ENCODE measurements around the gene SPPL2C. TPM values are rescaled to one million over a fixed set of nuclear protein-coding genes. Genes with fewer than 3 reads are reported as not detected.
A peak's percentile ranks its signal among the peaks of the same experiment; 100 is the strongest.

Gene SPPL2C
- total and polyA plus RNA-seq, 5 donors from 2014 or later: not detected

DNA sequence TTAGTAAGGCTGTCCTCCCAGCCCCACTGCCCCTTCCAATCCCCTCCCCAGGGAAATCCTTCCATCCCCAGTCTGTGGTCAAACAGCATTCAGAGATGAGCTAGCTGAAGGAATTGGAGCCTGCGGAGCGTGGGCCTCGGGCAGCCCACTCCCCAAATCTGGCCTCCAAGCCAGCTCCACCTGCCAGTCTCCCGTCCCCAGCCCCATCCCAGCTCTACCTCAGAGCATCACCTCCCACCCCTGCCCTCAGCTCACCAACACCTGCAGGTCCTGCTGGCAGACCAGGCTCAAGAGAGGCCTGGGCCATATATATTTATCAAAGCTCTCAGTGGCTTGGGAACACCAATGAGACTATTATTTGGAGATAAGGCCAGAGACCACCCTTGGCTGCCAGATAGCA lies 5.2 kb upstream of the SPPL2C start:
- H3K4me1 ChIP-seq (ENCODE audit: control insufficient read depth, insufficient read depth, low read length, poor library complexity, severe bottlenecking): no peaks in the 10 kb centered on the region
- Mint-ChIP-seq H3K9me3 (no peaks in the 10 kb centered on the region), H3K36me3 (no peaks in the 10 kb centered on the region), H3K27ac (no peak overlapping the region), H3K27me3 (peaks cover 4% of the 10 kb centered on the region), H3K4me1 (no peaks in the 10 kb centered on the region), H3K4me3 (no peak overlapping the region)
- ATAC-seq (ENCODE audit: low read depth in 2 of 2): no peak
- no peak overlapping the region for H3K27ac ChIP-seq (ENCODE audit: insufficient read depth, low read length, poor library complexity, severe bottlenecking)
- no peak for DNase-seq
- H3K36me3 ChIP-seq (ENCODE audit: control insufficient read depth, insufficient read depth, low read length): no peaks in the 10 kb centered on the region
- no peaks in the 10 kb centered on the region for H3K27me3 ChIP-seq (ENCODE audit: control insufficient read depth, insufficient read depth, low read length)
- no peak overlapping the region for H3K4me3 ChIP-seq (ENCODE audit: low read depth, low read length)
- H3K9me3 ChIP-seq (ENCODE audit: control insufficient read depth in 2 of 2, low read length in 2 of 2): no peaks in the 10 kb centered on the region

DNA sequence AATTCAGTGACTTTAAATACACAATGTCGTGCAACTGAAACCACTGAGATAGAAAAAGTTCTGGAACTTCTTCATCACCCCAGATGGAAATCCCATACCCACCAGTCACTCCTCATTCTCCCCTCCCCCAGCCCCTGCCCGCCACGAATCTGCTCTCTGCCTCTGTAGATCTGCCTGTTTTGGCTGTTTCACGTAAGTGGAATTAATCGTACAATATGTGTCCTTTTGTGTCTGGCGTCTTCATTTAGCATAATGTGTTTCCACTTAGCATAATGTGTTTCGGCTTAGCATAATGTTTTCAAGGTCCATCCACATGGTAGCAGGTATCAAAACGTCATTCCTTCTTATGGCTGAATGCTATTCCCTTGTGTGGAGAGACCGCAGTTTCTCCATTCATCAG lies 3.5 kb upstream of the SPPL2C start:
- H3K9me3 ChIP-seq (ENCODE audit: control insufficient read depth in 2 of 2, low read length in 2 of 2): no peaks in the 10 kb centered on the region
- no peaks in the 10 kb centered on the region for H3K36me3 Mint-ChIP-seq
- H3K27ac Mint-ChIP-seq: no peak overlapping the region

DNA sequence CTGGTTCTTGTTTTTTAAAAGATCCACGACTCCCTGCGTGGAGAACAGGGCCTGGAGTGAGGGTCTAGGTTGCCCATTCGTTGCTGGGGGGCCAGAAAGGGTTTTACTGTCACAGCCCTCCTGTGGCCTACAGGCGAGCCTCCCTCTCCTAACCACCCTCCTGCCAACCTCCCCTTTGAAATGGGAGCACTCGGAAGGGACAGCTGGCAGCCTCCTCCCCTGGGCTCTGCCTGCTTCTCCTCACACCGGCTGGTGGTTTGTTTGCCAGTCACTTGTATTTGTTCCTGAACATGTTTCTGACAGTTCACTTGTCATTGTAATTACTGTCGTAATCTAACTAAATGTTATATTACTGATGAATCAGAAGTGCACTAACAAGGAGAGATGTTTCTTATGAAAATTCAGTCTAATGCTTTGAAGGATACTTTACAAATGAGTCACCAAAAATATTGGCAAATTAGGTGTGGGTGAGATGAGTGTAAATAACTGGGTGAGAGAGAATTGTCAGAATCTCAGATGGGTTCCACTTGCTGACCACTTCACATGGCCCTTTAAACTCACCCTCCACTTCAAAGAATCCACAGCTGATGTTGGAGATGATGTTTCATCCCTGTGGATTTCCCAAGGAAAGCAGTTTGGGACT lies 2.7 kb upstream of the SPPL2C start:
- peak overlapping the region in 1 of 3 donors; percentile 14 for H3K27ac Mint-ChIP-seq
- no peaks in the 10 kb centered on the region for H3K9me3 Mint-ChIP-seq

More for the DNA sequence above, 3.5 kb upstream of the SPPL2C start:
- no peaks in the 10 kb centered on the region for H3K36me3 ChIP-seq (ENCODE audit: control insufficient read depth, insufficient read depth, low read length)
- H3K27me3 Mint-ChIP-seq: peaks cover 4% of the 10 kb centered on the region
- no peaks in the 10 kb centered on the region for H3K27me3 ChIP-seq (ENCODE audit: control insufficient read depth, insufficient read depth, low read length)
- no peak overlapping the region for H3K4me3 Mint-ChIP-seq
- H3K27ac ChIP-seq (ENCODE audit: insufficient read depth, low read length, poor library complexity, severe bottlenecking): no peak overlapping the region
- no peak overlapping the region for H3K4me3 ChIP-seq (ENCODE audit: low read depth, low read length)
- ATAC-seq (ENCODE audit: low read depth in 2 of 2): no peak
- H3K4me1 ChIP-seq (ENCODE audit: control insufficient read depth, insufficient read depth, low read length, poor library complexity, severe bottlenecking): no peaks in the 10 kb centered on the region
- H3K4me1 Mint-ChIP-seq: no peaks in the 10 kb centered on the region
- DNase-seq: no peak
- no peaks in the 10 kb centered on the region for H3K9me3 Mint-ChIP-seq

DNA sequence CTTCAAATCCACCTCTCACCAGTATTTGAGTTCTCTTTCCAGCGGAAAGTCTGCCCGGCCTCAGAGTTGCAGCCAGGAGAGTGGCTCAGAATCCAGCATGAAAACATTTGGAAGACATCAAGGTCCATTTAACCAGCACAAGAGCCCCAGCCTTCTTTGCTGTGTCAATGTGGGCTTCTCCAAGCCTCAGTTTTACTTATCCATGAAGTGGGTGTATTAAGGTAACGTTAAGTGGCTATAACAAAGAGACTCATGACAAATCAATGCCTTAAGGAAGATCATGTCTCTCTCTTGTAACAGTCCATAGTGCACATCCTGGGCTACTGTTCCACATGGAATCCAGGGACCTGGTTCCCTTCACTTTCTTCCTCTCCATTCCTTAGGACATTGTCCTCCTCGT lies 959 bp upstream of the SPPL2C start:
- H3K4me1 Mint-ChIP-seq: no peaks in the 10 kb centered on the region
- DNase-seq: no peak
- H3K4me1 ChIP-seq (ENCODE audit: control insufficient read depth, insufficient read depth, low read length, poor library complexity, severe bottlenecking): no peaks in the 10 kb centered on the region
- ATAC-seq (ENCODE audit: low read depth in 2 of 2): no peak
- H3K36me3 ChIP-seq (ENCODE audit: control insufficient read depth, insufficient read depth, low read length): no peaks in the 10 kb centered on the region
- H3K27me3 ChIP-seq (ENCODE audit: control insufficient read depth, insufficient read depth, low read length): no peaks in the 10 kb centered on the region
- H3K27ac Mint-ChIP-seq: no peak overlapping the region
- peaks cover 0 to 3% (median 0%) of the 10 kb centered on the region in 7 donors for H3K9me3 Mint-ChIP-seq
- no peaks in the 10 kb centered on the region for H3K9me3 ChIP-seq (ENCODE audit: control insufficient read depth in 2 of 2, low read length in 2 of 2)
- H3K27ac ChIP-seq (ENCODE audit: insufficient read depth, low read length, poor library complexity, severe bottlenecking): no peak overlapping the region
- no peak overlapping the region for H3K4me3 ChIP-seq (ENCODE audit: low read depth, low read length)
- no peaks in the 10 kb centered on the region for H3K36me3 Mint-ChIP-seq
- peaks cover 4% of the 10 kb centered on the region for H3K27me3 Mint-ChIP-seq
- H3K4me3 Mint-ChIP-seq: no peak overlapping the region

More for the DNA sequence above, 2.7 kb upstream of the SPPL2C start:
- H3K36me3 ChIP-seq (ENCODE audit: control insufficient read depth, insufficient read depth, low read length): no peaks in the 10 kb centered on the region
- H3K27ac ChIP-seq (ENCODE audit: insufficient read depth, low read length, poor library complexity, severe bottlenecking): no peak overlapping the region
- no peaks in the 10 kb centered on the region for H3K4me1 ChIP-seq (ENCODE audit: control insufficient read depth, insufficient read depth, low read length, poor library complexity, severe bottlenecking)
- H3K4me1 Mint-ChIP-seq: no peaks in the 10 kb centered on the region
- H3K27me3 Mint-ChIP-seq: peaks cover 4% of the 10 kb centered on the region
- no peak overlapping the region for H3K4me3 ChIP-seq (ENCODE audit: low read depth, low read length)
- H3K27me3 ChIP-seq (ENCODE audit: control insufficient read depth, insufficient read depth, low read length): no peaks in the 10 kb centered on the region
- H3K36me3 Mint-ChIP-seq: no peaks in the 10 kb centered on the region
- no peak for DNase-seq
- no peaks in the 10 kb centered on the region for H3K9me3 ChIP-seq (ENCODE audit: control insufficient read depth in 2 of 2, low read length in 2 of 2)
- H3K4me3 Mint-ChIP-seq: no peak overlapping the region
- ATAC-seq (ENCODE audit: low read depth in 2 of 2): no peak

GRCh38 chr17:45845376-45846185 lies 900 bp downstream of the SPPL2C start:
- no peak for DNase-seq
- Histone ChIP-seq H3K36me3 (ENCODE audit: control insufficient read depth, insufficient read depth, low read length) (no peaks in the 10 kb centered on the region), H3K4me3 (ENCODE audit: low read depth, low read length) (no peak overlapping the region), H3K9me3 (ENCODE audit: control insufficient read depth in 2 of 2, low read length in 2 of 2) (no peaks in the 10 kb centered on the region), H3K4me1 (ENCODE audit: control insufficient read depth, insufficient read depth, low read length, poor library complexity, severe bottlenecking) (no peaks in the 10 kb centered on the region), H3K27ac (ENCODE audit: insufficient read depth, low read length, poor library complexity, severe bottlenecking) (no peak overlapping the region), H3K27me3 (ENCODE audit: control insufficient read depth, insufficient read depth, low read length) (no peaks in the 10 kb centered on the region)
- ATAC-seq (ENCODE audit: low read depth in 2 of 2): no peak
- Mint-ChIP-seq H3K27me3 (peaks cover under 1% of the 10 kb centered on the region), H3K9me3 (peaks cover 0 to 3% (median 0%) of the 10 kb centered on the region in 7 donors), H3K4me3 (no peak overlapping the region), H3K36me3 (no peaks in the 10 kb centered on the region), H3K4me1 (no peaks in the 10 kb centered on the region), H3K27ac (no peak overlapping the region)

- Mint-ChIP-seq H3K4me1 (no peaks in the 10 kb centered on the region), H3K27ac (no peak overlapping the region), H3K4me3 (peak overlapping the region in 1 of 4 donors; percentile 2), H3K9me3 (peaks cover 0 to 3% (median 0%) of the 10 kb centered on the region in 7 donors), H3K36me3 (no peaks in the 10 kb centered on the region), H3K27me3 (peaks cover 5% of the 10 kb centered on the region)
- H3K4me3 ChIP-seq (ENCODE audit: low read depth, low read length): no peak overlapping the region
- no peaks in the 10 kb centered on the region for H3K9me3 ChIP-seq (ENCODE audit: control insufficient read depth in 2 of 2, low read length in 2 of 2)
- H3K27ac ChIP-seq (ENCODE audit: insufficient read depth, low read length, poor library complexity, severe bottlenecking): no peak overlapping the region
- no peak for ATAC-seq (ENCODE audit: low read depth in 2 of 2)
- H3K36me3 ChIP-seq (ENCODE audit: control insufficient read depth, insufficient read depth, low read length): no peaks in the 10 kb centered on the region
- no peaks in the 10 kb centered on the region for H3K27me3 ChIP-seq (ENCODE audit: control insufficient read depth, insufficient read depth, low read length)
- no peak for DNase-seq
- no peaks in the 10 kb centered on the region for H3K4me1 ChIP-seq (ENCODE audit: control insufficient read depth, insufficient read depth, low read length, poor library complexity, severe bottlenecking)
These were observed 1.5 kb downstream of the SPPL2C start for GRCh38 chr17:45846223-45846622.

DNA sequence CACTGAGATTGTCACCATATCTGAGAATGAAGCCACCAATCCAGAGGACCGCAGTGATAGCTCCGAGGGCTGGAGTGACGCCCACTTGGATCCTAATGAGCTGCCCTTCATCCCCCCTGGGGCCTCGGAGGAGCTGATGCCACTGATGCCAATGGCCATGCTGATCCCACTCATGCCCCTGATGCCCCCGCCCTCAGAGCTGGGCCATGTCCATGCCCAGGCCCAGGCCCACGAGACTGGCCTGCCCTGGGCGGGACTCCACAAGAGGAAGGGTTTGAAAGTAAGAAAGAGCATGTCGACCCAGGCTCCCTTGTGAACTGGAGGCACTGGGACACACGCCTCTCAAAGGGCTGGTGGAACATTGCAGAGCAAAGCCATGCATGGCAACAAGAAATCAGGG lies 2.0 kb downstream of the SPPL2C start:
- peaks cover 5% of the 10 kb centered on the region for H3K27me3 Mint-ChIP-seq
- Histone ChIP-seq H3K4me1 (ENCODE audit: control insufficient read depth, insufficient read depth, low read length, poor library complexity, severe bottlenecking) (no peaks in the 10 kb centered on the region), H3K9me3 (ENCODE audit: control insufficient read depth in 2 of 2, low read length in 2 of 2) (no peaks in the 10 kb centered on the region), H3K27ac (ENCODE audit: insufficient read depth, low read length, poor library complexity, severe bottlenecking) (no peak overlapping the region), H3K27me3 (ENCODE audit: control insufficient read depth, insufficient read depth, low read length) (no peaks in the 10 kb centered on the region), H3K4me3 (ENCODE audit: low read depth, low read length) (no peak overlapping the region), H3K36me3 (ENCODE audit: control insufficient read depth, insufficient read depth, low read length) (no peaks in the 10 kb centered on the region)
- no peak overlapping the region for H3K4me3 Mint-ChIP-seq
- H3K4me1 Mint-ChIP-seq: no peaks in the 10 kb centered on the region
- no peak for DNase-seq
- H3K36me3 Mint-ChIP-seq: no peaks in the 10 kb centered on the region
- peaks cover 0 to 3% (median 0%) of the 10 kb centered on the region in 7 donors for H3K9me3 Mint-ChIP-seq
- no peak for ATAC-seq (ENCODE audit: low read depth in 2 of 2)
- H3K27ac Mint-ChIP-seq: no peak overlapping the region
